ENCODE results near the gene SACM1L. TPM values are rescaled to one million over a fixed set of nuclear protein-coding genes. Genes with fewer than 3 reads are reported as not detected.

Gene SACM1L
- total and polyA plus RNA-seq, 2 donors (not counting 3 experiments of a cell fraction or from before 2014, with no cell fraction given) = 11.9 to 39.9 TPM

DNA sequence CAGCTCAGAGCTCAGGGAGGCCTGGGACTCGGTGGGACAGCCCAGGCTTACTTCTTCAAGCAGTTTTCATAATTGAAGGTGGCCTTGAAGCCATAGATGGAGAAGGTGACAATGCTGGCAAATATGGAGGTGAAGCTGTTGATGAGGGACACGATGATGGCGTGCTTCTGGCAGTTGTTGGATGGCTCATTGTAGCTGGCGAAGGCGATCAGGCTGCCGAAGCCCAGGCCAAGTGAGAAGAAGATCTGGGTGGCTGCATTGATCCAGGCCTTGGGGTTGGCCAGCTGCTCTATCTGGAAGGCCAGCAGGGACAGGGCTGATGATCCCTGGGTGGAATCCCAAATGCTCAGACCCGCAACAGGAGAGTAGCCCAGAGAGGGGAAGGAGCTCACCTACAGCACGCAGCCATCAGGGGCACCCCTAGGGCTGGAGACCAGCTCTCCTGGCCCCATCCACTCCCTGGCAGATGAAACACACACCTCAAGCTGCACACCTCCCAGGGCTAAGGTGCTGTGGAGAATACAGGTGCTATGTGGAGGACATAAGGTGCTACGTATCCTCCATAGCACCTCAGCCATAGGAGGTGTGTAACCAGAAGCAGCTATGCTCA, 82.1 kb downstream of the SACM1L start:
- H3K27me3 ChIP-seq (ENCODE audit: control insufficient read depth in 2 of 2, insufficient read depth in 2 of 2, low read length in 2 of 2) = peaks cover 7 to 20% of the 10 kb centered on the region in 2 experiments
- CTCF ChIA-PET = interaction anchor here (1.1 to 1.4 kb wide), 2 partner anchors 61 to 168 kb away, joined by 3 to 4 read pairs; no protein-coding TSS in a partner anchor

More for the DNA sequence above, 82.1 kb downstream of the SACM1L start:
- no peak overlapping the region for H3K27ac ChIP-seq (ENCODE audit: insufficient read depth, low read depth, low read length)
- H3K4me1 ChIP-seq (ENCODE audit: control insufficient read depth, extremely low read depth, insufficient read depth, low read length) = no peaks in the 10 kb centered on the region
- H3K36me3 ChIP-seq (ENCODE audit: control insufficient read depth in 2 of 2, extremely low read depth in 1 of 2, insufficient read depth in 2 of 2, low read length in 2 of 2) = no peaks in the 10 kb centered on the region
- H2AFZ ChIP-seq (ENCODE audit: low read depth, low read length) = no peak overlapping the region
- dilution Hi-C loops (cut with MboI; ENCODE audit: extremely low pct_ligation_motif_present, low sequenced_read_pairs) = no loop called here
- H3K9me3 ChIP-seq (replicated peaks; ENCODE audit: control insufficient read depth, insufficient read depth, low read length) = no peaks in the 10 kb centered on the region
- H3K9me1 ChIP-seq (replicated peaks; ENCODE audit: control insufficient read depth, extremely low read depth, insufficient read depth, low read length) = no peaks in the 10 kb centered on the region
- POLR2A ChIA-PET = no interaction called here
- H3K4me2 ChIP-seq (ENCODE audit: insufficient read depth, low read length) = no peak overlapping the region
- intact Hi-C loops (cut with micrococcal nuclease) = no loop called here
- no peaks in the 10 kb centered on the region for H4K20me1 ChIP-seq (replicated peaks; ENCODE audit: control insufficient read depth, extremely low read depth, insufficient read depth, low read length)
- no TSS peak for BruUV-seq (replicated peaks)
- H3K9ac ChIP-seq (replicated peaks; ENCODE audit: extremely low read depth, insufficient read depth, low read length) = no peak overlapping the region
- H3K4me3 ChIP-seq (replicated peaks in 1 of 3; ENCODE audit: insufficient read depth in 1 of 3, low read depth in 1 of 3, low read length in 3 of 3) = no peak overlapping the region
- DNase-seq (ENCODE audit: low read depth, low spot score) (no peak), FAIRE-seq (no peak)
- no peaks in the 10 kb centered on the region for H3K79me2 ChIP-seq (ENCODE audit: control insufficient read depth, insufficient read depth, low read length)
- TF ChIP-seq FOS (IDR thresholded peaks at IDR 0.05; ENCODE audit: borderline replicate concordance, insufficient read depth, low read length) = no peak
- TF ChIP-seq GATA2 (IDR thresholded peaks at IDR 0.05; ENCODE audit: insufficient read depth, insufficient read length, low read depth, low read length) = no peak
- no peak for TF ChIP-seq MYC (IDR thresholded peaks at IDR 0.05; ENCODE audit: low read depth, low read length)
- no peak for TF ChIP-seq POLR2A (IDR thresholded peaks at IDR 0.05; ENCODE audit: low read depth, low read length)
- TF ChIP-seq JUN (IDR thresholded peaks at IDR 0.05; ENCODE audit: borderline replicate concordance, insufficient read depth, insufficient read length, low read depth) = no peak
- TF ChIP-seq EZH2 (IDR thresholded peaks at IDR 0.05; ENCODE audit: borderline replicate concordance, low read depth, low read length, severe bottlenecking) = no peak
- TF ChIP-seq MAX (IDR thresholded peaks at IDR 0.05; ENCODE audit: insufficient read depth, insufficient read length) = no peak
- TF ChIP-seq POLR2AphosphoS5 (IDR thresholded peaks at IDR 0.05; ENCODE audit: insufficient read depth, low read depth, low read length) = no peak
- TF ChIP-seq, protein P1, sequence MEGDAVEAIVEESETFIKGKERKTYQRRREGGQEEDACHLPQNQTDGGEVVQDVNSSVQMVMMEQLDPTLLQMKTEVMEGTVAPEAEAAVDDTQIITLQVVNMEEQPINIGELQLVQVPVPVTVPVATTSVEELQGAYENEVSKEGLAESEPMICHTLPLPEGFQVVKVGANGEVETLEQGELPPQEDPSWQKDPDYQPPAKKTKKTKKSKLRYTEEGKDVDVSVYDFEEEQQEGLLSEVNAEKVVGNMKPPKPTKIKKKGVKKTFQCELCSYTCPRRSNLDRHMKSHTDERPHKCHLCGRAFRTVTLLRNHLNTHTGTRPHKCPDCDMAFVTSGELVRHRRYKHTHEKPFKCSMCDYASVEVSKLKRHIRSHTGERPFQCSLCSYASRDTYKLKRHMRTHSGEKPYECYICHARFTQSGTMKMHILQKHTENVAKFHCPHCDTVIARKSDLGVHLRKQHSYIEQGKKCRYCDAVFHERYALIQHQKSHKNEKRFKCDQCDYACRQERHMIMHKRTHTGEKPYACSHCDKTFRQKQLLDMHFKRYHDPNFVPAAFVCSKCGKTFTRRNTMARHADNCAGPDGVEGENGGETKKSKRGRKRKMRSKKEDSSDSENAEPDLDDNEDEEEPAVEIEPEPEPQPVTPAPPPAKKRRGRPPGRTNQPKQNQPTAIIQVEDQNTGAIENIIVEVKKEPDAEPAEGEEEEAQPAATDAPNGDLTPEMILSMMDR (IDR thresholded peaks at IDR 0.05; ENCODE audit: extremely low read depth in 1 of 2, insufficient read depth in 1 of 2, low read depth in 1 of 2, low read length in 2 of 2) = no peak

Measured in endothelial cell of umbilical vein (primary cell).